ENCODE data around the gene TCEAL7.

DNA sequence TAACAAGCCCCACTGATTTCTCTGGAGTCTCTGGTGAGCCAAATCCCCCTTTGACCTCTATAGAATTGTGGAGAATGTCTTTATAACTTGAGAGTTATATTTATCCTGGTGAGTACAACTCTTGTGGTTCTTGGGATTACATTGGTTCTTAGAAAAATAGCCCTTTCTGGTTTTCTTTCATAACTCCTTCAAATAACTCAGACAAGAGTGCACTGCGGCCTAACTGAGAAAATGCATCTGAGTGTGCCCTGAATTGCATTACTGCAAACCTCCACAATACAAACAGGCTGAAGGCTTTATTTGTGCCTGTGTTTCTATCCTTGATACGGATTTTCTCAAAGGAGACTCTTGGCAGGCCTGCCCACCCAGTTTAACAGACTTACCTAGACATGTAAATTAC lies 49.0 kb downstream of the TCEAL7 start:
- TF ChIP-seq CTCF (conservative IDR thresholded peaks at IDR 0.05; ENCODE audit: low read depth in 2 of 2): no peak
- TF ChIP-seq EZH2phosphoT487 (IDR thresholded peaks at IDR 0.05; ENCODE audit: unreplicated experiment): no peak
- TF ChIP-seq JUNB (IDR thresholded peaks at IDR 0.05; ENCODE audit: unreplicated experiment): no peak
- TF ChIP-seq REST (IDR thresholded peaks at IDR 0.05; ENCODE audit: unreplicated experiment): no peak
- TF ChIP-seq EZH2 (IDR thresholded peaks at IDR 0.05; ENCODE audit: low read depth, unreplicated experiment): no peak
- no peak for TF ChIP-seq STAT1 (IDR thresholded peaks at IDR 0.05; ENCODE audit: unreplicated experiment)
- TF ChIP-seq POLR2AphosphoS5 (IDR thresholded peaks at IDR 0.05; ENCODE audit: low read depth): no peak
- TF ChIP-seq ZNF114 (CRISPR knock-in tag; IDR thresholded peaks at IDR 0.05): no peak
- TF ChIP-seq, protein P1, sequence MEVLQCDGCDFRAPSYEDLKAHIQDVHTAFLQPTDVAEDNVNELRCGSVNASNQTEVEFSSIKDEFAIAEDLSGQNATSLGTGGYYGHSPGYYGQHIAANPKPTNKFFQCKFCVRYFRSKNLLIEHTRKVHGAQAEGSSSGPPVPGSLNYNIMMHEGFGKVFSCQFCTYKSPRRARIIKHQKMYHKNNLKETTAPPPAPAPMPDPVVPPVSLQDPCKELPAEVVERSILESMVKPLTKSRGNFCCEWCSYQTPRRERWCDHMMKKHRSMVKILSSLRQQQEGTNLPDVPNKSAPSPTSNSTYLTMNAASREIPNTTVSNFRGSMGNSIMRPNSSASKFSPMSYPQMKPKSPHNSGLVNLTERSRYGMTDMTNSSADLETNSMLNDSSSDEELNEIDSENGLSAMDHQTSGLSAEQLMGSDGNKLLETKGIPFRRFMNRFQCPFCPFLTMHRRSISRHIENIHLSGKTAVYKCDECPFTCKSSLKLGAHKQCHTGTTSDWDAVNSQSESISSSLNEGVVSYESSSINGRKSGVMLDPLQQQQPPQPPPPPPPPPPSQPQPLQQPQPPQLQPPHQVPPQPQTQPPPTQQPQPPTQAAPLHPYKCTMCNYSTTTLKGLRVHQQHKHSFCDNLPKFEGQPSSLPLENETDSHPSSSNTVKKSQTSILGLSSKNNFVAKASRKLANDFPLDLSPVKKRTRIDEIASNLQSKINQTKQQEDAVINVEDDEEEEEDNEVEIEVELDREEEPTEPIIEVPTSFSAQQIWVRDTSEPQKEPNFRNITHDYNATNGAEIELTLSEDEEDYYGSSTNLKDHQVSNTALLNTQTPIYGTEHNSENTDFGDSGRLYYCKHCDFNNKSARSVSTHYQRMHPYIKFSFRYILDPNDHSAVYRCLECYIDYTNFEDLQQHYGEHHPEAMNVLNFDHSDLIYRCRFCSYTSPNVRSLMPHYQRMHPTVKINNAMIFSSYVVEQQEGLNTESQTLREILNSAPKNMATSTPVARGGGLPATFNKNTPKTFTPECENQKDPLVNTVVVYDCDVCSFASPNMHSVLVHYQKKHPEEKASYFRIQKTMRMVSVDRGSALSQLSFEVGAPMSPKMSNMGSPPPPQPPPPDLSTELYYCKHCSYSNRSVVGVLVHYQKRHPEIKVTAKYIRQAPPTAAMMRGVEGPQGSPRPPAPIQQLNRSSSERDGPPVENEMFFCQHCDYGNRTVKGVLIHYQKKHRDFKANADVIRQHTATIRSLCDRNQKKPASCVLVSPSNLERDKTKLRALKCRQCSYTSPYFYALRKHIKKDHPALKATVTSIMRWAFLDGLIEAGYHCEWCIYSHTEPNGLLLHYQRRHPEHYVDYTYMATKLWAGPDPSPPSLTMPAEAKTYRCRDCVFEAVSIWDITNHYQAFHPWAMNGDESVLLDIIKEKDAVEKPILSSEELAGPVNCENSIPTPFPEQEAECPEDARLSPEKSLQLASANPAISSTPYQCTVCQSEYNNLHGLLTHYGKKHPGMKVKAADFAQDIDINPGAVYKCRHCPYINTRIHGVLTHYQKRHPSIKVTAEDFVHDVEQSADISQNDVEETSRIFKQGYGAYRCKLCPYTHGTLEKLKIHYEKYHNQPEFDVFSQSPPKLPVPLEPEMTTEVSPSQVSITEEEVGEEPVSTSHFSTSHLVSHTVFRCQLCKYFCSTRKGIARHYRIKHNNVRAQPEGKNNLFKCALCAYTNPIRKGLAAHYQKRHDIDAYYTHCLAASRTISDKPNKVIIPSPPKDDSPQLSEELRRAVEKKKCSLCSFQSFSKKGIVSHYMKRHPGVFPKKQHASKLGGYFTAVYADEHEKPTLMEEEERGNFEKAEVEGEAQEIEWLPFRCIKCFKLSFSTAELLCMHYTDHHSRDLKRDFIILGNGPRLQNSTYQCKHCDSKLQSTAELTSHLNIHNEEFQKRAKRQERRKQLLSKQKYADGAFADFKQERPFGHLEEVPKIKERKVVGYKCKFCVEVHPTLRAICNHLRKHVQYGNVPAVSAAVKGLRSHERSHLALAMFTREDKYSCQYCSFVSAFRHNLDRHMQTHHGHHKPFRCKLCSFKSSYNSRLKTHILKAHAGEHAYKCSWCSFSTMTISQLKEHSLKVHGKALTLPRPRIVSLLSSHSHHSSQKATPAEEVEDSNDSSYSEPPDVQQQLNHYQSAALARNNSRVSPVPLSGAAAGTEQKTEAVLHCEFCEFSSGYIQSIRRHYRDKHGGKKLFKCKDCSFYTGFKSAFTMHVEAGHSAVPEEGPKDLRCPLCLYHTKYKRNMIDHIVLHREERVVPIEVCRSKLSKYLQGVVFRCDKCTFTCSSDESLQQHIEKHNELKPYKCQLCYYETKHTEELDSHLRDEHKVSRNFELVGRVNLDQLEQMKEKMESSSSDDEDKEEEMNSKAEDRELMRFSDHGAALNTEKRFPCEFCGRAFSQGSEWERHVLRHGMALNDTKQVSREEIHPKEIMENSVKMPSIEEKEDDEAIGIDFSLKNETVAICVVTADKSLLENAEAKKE (CRISPR knock-in tag; IDR thresholded peaks at IDR 0.05): no peak
- no peak for TF ChIP-seq CREB1 (CRISPR knock-in tag; IDR thresholded peaks at IDR 0.05; ENCODE audit: low read depth)
- TF ChIP-seq ZNF331 (CRISPR knock-in tag; IDR thresholded peaks at IDR 0.05; ENCODE audit: low read depth): no peak
- TF ChIP-seq NANOG (IDR thresholded peaks at IDR 0.05; ENCODE audit: borderline replicate concordance): no peak
- no peak for TF ChIP-seq ETS1 (IDR thresholded peaks at IDR 0.05)

All from GM23338 (cell line).